AG20443 (cell line): ENCODE measurements around the gene PAK1.
A peak's percentile ranks its signal among the peaks of the same experiment; 100 is the strongest.
"Not testable (repeated sequence)": the region's sequence is repeated elsewhere in the genome, so short reads cannot be mapped to it uniquely, and the experiment has no call there.

ENCODE experiments used
- DNase-seq: peaks from one replicate; pipeline ENCODE4 v3.0.0; 2012; ENCODE audit warnings: low spot score, mixed read lengths

The PAK1 gene

DNA sequence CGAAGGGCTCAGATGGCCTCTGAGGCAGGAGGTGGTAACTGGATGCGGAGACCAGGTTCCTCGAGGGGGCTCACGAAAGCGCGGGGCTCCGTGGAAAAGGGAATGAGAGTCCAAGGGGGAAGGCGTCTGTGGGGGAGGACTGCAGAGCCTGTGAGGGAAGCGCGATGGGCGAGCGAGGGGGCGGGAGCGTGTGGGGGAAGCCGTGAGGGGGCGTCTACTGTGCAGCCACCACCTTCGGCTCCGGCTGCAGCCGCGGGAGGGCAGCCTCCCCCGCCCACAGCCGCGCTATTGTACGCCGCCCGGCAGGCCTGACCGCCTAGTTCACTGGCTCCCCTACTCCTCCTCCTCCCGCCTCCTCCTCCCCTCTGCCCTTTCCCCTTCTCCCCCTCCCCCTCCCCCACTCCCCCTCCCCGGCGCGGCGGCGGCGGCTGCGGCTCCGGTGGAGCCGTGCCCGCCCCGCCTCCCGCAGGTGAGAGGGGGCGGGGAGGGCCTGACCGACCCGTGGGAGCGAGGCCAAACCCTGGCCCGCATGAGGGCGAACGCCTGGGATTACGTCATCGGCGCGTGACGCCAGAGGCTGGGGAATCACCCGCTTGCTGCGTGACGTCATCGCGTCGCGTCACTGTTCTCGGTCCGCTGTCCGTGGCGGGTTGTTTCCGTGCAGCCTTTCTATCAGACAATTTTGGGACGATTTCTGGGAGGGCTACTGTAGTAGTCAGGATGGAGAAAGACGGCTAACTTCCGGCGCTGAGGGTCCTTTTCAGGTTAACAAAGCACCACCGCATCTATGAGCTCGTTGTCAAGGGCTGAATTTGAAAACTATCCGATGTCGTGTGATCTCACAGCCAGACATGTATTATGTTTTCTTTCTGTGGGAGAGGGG lies at the start of gene PAK1:
Gene PAK1, minus strand, starts transcription at position 294 of the 883 bp plus-strand sequence. CDS start 81,574 bp downstream, outside the sequence.
- DNase-seq, result peak; percentile 79

DNA sequence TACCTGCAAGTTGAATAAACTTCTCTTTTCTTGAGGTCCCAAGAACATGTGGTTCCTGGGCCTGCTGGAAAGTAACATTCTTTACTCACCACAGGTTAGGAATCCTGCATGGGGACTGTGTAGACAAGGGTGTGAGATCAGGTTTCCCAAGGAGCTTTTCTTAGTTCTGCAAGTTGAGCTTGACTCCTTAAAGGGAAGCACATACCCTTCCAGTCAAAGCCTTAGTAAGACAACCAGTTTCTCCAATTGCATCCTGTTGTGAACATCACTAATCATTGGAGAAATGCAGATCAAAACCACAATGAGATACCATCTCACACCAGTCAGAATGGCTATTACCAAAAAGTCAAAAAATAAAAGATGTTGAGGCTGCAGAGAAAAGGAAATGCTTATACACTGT lies 48.3 kb upstream of the PAK1 start:
- no peak for DNase-seq

DNA sequence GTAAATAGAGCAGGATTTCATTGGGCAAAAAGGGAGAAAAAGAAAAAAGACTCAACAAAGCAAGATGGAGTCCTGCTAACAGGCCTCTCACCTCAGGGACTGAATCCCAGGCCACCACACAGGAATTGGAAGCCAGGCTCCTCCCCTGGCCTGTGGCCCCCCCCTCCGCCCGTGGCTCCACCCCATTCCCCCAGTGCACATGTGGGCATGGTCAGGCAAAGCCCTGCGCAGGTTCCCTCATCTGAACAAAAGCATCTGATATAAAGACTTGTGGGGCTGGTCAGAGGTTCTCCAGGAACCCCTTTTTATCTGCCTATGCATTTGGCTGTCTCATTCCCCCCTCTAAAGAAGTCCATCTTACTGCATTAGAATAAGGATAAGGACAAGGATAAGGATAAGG lies 46.0 kb upstream of the PAK1 start:
- no peak for DNase-seq

DNA sequence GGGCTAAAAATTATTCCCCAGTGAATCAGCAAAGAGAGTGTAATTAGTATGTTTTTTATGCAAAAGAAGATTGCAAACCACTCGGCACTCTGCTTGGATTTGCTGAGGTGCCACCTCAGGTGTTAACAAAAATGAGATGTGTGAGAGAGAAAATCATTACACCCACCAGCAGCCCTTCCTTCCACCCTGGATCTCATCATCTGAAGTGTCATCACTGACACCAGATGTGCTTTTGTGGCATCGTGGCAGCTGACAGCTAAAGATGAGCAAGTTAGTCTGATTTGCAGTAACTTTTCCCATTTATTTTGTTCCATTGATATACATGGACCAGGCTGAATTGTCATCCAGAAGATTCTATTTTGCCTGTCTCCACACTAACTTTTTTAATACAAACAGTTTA lies 44.6 kb upstream of the PAK1 start:
- no peak for DNase-seq

DNA sequence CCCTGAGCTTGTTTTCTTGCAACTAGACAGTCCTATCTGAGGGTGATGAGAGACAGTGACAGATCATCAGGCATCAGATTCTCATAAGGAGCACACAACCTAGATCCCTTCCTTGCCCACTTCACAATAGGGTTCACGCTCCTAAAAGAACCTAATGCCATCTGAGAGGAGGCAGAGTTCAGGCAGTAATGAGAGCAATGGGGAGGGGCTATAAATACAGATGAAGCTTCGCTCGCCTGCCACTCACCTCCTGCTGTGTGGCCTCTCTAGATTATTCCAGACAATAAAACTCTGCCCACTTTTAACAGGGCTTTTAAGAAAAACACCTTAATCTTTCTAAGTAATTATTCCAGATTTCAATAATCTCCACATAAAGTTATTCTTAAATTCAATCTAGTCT lies 43.9 kb upstream of the PAK1 start:
- DNase-seq, result no peak

DNA sequence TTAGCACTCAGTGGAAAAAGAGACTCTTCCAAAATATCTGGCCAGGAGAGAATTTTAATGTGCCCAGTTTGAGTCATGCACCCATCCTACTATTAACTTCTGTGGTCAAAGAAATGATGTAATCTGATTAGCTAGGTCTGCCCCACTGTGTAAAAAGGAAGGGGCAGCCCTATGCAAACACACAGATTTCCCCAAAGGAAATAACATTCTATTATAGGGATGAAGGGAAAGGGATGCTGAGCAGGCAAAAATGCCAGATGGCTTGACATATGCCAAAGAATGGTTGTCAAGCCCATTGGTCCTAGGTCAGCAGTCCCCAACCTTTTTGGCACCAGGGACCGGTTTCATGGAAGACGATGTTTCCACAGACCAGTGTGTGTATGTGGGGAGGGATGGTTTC lies 43.3 kb upstream of the PAK1 start:
- DNase-seq, result no peak

DNA sequence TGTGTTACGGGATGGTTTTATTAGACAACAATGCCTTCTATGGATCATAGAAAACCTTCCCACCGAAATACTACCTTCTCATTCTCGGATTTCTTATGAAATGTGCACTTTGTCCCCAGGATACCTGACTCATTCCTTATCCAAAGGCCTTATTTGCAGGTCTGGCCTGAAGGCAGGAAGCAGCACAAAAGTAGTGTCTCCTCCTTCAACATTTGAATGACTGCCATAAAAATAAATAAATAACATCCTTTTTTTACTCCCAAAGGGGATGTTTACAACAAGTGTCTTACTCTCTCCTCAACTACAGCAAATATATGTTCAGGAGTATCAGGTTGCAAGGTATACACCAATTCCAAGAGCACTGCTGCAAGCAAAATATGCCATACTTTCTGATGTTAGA lies 41.6 kb upstream of the PAK1 start:
- DNase-seq, result no peak

DNA sequence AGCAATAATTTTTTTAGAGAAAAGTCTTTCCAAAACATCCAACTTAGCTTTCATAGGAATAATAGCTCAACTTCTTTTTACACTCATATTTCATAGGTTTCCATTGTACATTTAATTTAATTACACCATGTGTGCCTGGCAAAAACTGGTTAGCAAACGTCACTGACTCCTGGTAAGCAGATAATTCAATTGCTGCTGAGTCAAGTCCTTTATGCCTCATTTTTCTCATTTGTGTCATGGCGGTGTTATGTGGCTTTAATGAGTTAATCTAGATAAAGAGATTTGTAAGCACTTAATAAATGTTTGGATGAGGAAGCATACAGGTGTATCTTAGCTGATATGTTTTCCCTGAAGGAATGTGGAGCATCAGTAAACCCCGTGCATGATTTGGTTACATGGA lies 41.2 kb upstream of the PAK1 start:
- DNase-seq, result no peak

DNA sequence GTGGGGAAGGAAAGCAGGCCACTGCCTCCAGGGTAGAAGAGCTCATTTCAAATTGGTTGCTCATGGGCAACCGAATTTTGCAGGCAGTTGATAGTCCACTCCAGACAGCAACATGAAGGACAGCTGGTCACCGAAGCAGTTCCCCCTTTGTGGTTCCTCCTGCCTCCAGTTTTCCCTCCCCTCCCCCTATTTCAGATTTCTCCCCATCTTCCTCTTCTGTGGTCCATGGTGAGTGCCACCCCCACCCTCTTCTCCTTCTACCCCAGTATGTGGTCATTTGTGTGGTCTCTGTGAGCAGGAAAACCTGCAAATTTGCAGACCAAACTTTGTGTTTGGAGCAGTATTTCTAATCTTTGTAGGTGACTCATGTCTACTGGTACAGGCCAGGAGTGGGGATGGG lies 38.2 kb upstream of the PAK1 start:
- no peak for DNase-seq

DNA sequence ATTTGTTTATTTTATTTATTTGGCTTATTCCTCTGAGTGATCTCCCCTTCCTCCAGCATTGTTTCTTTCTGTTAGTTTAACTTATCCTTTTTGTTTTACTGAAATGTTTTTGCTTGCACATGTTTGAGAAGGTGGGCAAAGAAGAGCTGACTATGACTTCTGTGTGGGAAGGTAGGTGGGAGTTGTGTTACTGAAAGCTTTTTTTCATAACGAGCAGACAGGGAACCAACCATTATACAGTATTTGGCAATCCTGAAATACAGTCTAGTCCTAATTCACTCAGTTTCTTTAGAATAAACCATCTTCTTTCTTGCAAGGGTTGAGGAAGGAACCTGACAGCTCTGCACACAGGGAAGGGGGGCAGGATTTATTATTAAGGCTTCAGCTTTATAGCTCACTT lies 37.0 kb upstream of the PAK1 start:
- DNase-seq, result no peak

DNA sequence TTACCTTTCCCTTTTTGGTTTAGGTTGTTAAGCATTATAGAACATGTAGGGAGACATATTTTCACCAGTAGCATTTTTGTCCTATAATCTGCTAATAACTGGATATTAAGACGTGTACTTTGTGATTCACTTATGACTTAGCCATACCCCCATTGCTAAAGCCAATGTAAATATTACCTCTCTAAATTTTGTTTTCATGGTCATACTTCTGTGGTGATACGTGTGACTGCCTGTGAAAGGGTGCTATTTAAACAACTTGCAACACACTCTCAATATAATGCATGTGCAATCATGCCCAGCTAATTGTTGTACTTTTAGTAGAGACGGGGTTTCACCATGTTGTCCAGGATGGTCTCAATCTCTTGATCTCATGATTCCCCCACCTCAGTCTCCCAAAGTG lies 36.2 kb upstream of the PAK1 start:
- no peak for DNase-seq

DNA sequence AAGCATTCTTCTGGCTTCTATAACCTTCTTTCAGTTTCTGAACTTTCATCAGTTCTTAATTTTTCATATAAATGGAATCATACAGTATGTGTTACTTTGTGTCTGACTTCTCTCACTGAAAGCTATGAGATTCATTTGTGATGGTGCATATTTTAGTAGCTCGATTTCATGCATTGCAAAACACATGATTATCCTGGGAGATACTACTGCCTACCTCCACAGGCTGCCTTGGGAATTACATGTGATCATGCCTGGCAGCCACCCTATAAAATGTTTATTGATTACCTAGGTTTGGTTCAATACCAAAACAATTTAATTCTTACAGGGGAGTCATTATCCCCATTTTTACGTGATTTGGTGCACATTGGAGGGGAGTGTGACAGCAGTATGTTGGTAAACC lies 34.1 kb upstream of the PAK1 start:
- DNase-seq, result no peak

DNA sequence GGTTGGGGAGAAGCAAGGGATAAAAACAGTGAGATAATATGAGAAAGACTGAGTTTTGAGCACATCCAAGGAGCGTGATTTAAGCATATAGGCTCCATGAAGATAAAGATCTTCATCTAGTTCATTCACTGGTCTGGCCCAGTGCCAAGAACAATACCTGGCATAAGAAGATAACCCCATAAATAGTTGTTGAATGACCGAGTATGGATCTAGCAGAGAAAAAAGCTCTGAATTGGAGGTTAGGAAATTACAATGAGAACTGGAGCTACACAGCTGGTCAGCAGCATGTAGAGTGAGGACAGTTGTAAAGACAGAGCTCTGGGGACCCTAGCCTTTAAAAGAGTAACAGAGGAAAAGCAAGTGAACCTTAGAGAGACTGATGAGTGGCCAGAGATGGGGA lies 33.0 kb upstream of the PAK1 start:
- DNase-seq, result no peak

DNA sequence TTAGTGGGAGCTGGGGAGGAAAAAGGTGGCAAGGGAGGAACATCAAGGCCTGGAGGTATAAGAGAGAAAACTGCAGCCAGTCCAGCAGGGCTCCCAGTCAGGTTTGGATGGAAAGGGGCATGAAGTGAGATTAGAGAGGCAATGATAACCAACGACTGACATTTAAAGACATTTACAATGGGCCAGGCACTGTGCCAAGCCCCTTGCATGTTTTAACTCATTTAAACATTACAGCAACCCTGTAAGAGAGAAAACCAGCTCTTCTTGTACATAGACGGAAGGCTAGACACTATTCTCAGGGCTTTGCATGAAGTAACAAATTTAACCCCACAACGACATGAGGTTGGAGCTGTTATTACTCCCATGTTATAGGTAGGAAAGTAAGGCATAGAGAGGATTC lies 32.1 kb upstream of the PAK1 start:
- no peak for DNase-seq

DNA sequence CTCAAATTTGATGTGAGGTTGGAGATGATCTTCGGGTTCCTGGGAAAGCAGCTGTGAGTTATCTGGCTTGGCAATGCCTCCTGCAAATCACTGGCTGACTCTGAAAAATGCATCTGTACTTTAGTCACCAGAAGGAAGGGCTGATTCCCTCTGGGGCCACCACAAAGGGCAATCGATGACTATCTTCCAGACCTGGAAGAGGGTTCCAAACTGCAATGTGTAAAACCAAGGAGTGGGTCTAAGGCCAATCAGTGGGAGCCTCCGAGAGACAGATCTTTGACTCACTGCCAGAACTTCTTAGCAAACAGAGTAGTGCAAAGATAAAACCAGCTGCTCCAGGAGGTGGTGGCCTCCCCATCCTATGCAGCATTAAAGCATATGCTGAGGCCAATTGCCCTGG lies 29.1 kb upstream of the PAK1 start:
- DNase-seq, result peak; percentile 55

DNA sequence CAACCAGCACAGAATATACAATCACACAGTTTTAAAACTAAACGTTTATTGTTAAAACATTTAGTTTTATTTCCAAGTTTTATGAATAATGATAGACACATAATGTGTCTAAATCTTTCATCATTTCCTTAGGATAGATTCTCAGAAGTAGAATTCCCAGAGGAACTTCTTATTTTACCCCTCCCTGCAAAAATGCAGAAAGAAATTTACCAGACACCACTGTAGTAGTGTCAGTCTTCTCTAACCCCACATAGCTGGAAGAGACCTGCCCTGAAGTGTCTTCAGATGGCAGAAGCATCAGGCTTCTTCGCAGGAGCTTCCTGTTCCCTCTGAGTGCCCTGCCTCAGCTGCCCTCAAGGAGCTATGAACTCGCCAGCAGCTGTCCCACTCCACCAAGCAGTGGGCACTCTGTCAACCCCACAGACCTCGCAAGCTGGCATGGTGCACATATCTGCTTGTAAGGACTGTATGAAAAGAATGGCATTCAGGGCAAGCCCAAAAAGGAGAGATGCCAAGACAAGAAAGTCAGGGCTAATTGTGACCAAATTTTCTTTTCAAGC lies 28.5 kb upstream of the PAK1 start:
- peak; percentile 24 for DNase-seq

DNA sequence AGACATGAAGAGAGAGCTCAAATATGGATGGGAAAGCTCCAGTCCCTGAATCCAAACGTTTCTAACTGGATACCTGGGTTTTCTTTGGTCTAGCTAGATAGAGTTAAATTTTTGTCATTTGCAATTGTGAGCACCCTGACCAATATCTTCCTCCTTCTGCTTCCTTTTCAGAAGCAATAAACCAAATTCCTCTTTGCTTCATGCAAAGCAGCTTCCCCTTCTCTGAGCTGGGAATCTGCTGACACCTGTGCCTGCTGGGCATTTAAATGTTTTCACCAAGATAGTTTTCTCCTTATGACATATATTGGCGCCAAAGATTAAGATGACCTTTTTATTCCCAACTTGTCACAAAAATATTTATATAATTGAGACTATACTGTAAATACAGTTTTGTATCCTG lies 27.9 kb upstream of the PAK1 start:
- no peak for DNase-seq

DNA sequence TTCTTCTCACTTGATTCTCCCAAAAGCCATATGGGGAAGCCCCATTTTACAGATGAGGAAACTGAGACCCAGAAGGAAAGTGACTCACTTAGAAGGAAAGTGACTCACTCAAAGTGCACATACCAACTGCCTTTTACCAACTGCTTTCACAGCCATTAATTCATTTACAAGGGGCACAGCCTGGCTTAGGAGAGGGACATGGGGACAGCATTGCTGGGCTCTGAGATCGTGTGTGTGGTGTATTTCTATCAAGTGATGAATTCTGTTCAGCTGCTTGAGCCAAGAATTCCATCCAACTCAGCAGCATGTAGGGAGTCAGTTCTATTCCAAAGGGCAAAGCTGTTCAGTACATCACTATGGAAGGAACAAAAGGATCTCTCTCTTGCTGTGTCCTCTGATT lies 23.5 kb upstream of the PAK1 start:
- peak; percentile 14 for DNase-seq

DNA sequence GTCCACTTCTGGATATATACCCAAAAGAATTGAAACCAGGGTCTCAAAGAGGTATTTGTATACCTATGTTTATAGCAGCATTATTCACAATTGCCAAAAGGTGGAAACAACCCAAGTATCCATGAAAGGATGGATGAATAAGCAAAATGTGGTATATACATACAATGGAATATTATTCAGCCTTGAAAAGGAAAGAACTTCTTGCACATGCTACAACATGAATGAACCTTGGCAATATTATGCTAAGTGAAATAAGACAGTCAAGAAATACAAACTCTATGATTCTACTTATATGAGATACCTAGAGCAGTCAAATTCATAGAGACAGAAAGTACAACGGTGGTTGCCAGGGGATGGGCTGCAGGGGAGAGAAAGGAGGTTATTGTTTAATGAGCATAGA lies 21.6 kb upstream of the PAK1 start:
- no peak for DNase-seq

DNA sequence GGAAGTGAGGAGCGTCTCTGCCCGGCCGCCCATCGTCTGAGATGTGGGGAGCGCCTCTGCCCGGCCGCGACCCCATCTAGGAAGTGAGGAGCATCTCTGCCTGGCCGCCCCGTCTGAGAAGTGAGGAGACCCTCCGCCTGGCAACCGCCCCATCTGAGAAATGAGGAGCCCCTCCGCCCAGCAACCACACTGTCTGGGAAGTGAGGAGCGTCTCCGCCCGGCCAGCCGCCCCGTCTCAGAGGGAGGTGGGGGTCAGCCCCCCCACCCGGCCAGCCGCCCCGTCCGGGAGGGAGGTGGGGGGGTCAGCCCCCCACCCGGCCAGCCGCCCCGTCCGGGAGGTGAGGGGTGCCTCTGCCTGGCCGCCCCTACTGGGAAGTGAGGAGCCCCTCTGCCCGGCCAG lies 16.1 kb upstream of the PAK1 start:
- DNase-seq, result not testable (repeated sequence)

DNA sequence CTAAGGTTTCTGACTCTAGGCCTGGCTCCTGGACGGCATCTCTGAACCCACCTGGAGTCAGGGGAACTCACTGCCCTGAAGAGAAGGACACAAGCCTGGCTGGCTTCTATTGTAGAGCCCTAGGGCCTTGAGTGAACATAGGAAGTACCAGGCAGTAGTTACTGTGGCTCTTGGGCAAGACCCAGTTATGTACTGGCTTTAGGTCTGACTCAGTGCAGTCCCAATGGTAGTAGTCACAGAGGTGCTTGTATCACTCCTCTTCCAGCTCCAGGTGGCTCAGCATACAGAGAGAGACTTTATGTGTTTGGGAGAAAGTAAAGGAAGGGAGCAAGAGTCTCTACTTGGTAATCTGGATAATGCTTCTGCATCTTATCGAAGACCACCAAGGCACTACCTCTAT lies 13.9 kb upstream of the PAK1 start:
- no peak for DNase-seq

DNA sequence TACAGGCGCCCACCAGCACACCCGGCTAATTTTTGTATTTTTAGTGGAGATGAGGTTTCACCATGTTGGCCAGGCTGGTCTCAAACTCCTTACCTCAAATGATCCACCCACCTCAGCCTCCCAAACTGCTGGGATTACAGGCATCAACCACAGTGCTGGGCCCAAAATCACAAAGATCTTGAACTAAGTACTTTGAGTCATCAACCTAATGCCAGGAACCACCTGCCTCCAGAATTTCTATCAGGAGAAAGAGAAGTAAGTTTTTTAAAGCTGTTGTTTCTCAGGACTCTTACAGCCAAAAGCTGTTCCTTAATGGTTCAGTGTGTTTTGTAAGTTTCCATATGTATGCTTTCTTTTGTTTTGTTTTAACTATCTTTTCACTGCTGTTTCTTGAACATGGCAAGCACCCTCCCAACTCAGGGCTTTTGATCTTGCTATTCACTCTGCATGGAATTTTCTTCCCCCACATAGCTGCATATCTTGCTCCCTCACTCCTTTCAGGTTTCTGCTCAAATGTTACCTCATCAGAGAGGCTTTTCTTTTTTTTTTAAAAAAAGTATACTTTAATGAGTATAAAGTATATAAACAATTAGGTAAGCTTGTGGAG lies 6.0 kb upstream of the PAK1 start:
- no peak for DNase-seq

DNA sequence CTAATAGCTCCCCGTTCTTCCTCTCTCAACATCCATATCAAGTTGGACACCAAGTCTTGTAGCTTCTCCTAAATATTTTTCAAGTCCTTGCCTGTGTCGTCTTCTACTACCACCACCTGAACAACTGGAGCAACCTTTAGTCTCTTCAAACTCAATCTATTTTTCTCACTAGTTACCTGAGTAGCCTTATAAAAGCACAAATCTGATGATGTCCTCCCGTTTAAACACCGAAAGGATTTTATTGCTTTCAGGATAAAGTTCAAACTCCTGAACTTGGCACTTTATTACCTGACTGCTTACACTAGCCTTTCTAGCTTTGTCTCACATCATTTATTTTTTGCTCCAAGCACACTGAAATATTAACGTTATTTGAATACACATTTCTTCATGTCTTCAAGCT lies 1.3 kb upstream of the PAK1 start:
- no peak for DNase-seq

DNA sequence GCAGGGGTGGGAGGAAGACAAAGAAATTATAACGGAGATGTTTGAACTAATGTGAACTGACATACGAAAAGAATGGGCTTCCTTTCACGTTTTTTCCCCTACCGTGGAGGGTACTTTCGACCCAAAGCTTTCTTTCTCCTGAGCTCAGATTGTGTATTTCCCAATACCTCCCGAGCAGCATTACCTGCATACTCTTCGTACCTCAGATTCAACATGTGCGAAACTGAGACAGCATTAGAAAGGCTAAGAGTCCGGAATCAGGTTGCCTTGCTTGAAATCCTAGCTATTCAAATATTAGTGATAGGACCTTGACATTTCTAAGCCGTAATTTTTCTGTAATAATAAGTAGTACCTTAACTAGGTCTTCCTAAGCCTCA lies 778 bp upstream of the PAK1 start:
- no peak for DNase-seq
